IMR-90 (cell line): ENCODE measurements around the gene ROBO2. TPM values are rescaled to one million over a fixed set of nuclear protein-coding genes. Genes with fewer than 3 reads are reported as not detected.

Experiments
- ATAC-seq: fragments of 200-7000 bp; cut with Tn5 transposase; 2 replicates; pipeline ENCODE4 v1.9.1; 2020; ENCODE audit warnings: low read depth, mild to moderate bottlenecking, moderate library complexity
- BruUV-seq: library from RNA; stranded (reverse); fragments of 400-500 nt; replicated peaks from 2 replicates; lab custom pipeline; 2021; lab: Mats Ljungman, UMichigan
- CTCF ChIA-PET: fragments of 300-600 bp; formaldehyde crosslinking; extraction: SDS; loops from one replicate; lab custom pipeline; 2021; ENCODE audit warnings: antibody characterized with exemption; lab: Yijun Ruan, JAX
- POLR2A ChIA-PET: fragments of 300-600 bp; sonication (Branson Sonifier 250); formaldehyde crosslinking; loops from one replicate; lab custom pipeline; 2022; ENCODE audit warnings: antibody characterized with exemption; ENCODE audit not compliant: unreplicated experiment; lab: Charles Lee
- DNase-seq: peaks from one replicate; pipeline ENCODE4 v3.0.0; 2013
- H2AFZ ChIP-seq: replicated peaks from 2 replicates; pipeline ENCODE3; 2013; ENCODE audit warnings: low read length, mild to moderate bottlenecking; ENCODE audit not compliant: poor library complexity
- H2AK5ac ChIP-seq: 2 replicates; pipeline ENCODE4 v1.6.1; 2013; ENCODE audit warnings: low read depth, low read length, inconsistent platforms
- H2AK9ac ChIP-seq: replicated peaks from 2 replicates; pipeline ENCODE3; 2013; ENCODE audit warnings: mild to moderate bottlenecking, low read depth, low read length, moderate library complexity; ENCODE audit not compliant: poor library complexity
- H2BK120ac ChIP-seq: 2 replicates; pipeline ENCODE4 v1.6.1; 2013; ENCODE audit warnings: low read depth, low read length, inconsistent platforms
- H2BK15ac ChIP-seq: 3 replicates; pipeline ENCODE4 v1.6.1; 2013; ENCODE audit warnings: low read depth, low read length, inconsistent platforms
- H2BK20ac ChIP-seq: 2 replicates; pipeline ENCODE4 v1.6.1; 2013; ENCODE audit warnings: low read depth, mild to moderate bottlenecking, inconsistent platforms, low read length, moderate library complexity
- H2BK5ac ChIP-seq: 2 replicates; pipeline ENCODE4 v1.6.1; 2013; ENCODE audit warnings: mild to moderate bottlenecking, low read depth, low read length, inconsistent platforms; ENCODE audit not compliant: poor library complexity, severe bottlenecking
- H3K14ac ChIP-seq: replicated peaks from 2 replicates; pipeline ENCODE4 v1.6.1; 2013; ENCODE audit warnings: low read depth, low read length, inconsistent platforms
- H3K18ac ChIP-seq: 2 replicates; pipeline ENCODE4 v1.6.1; 2013; ENCODE audit warnings: low read depth, low read length, control low read depth
- H3K23ac ChIP-seq: 2 replicates; pipeline ENCODE4 v1.6.1; 2013; ENCODE audit warnings: low read depth, low read length, inconsistent platforms
- H3K27ac ChIP-seq: 2 replicates; pipeline ENCODE4 v1.5.1; 2013; ENCODE audit warnings: mild to moderate bottlenecking, control low read depth, low read length; ENCODE audit not compliant: insufficient read depth
- H3K27me3 ChIP-seq: 2 replicates; pipeline ENCODE4 v1.6.1; 2013; ENCODE audit warnings: low read length; ENCODE audit not compliant: control insufficient read depth, insufficient read depth
- H3K36me3 ChIP-seq: 2 replicates; pipeline ENCODE4 v1.6.1; 2013; ENCODE audit warnings: low read length, mixed read lengths; ENCODE audit not compliant: control insufficient read depth, insufficient read depth
- H3K4ac ChIP-seq: 2 replicates; pipeline ENCODE4 v1.6.1; 2013; ENCODE audit warnings: low read depth, low read length, inconsistent platforms
- H3K4me1 ChIP-seq: 2 replicates; pipeline ENCODE4 v1.6.1; 2013; ENCODE audit warnings: low read length, mixed read lengths; ENCODE audit not compliant: control insufficient read depth, insufficient read depth
- H3K4me2 ChIP-seq: 2 replicates; pipeline ENCODE4 v1.6.1; 2013; ENCODE audit warnings: low read depth, mild to moderate bottlenecking, control low read depth, low read length, moderate library complexity
- H3K4me3 ChIP-seq: 2 replicates; pipeline ENCODE4 v1.5.1; 2013; ENCODE audit warnings: low read depth, mild to moderate bottlenecking, control low read depth, low read length, moderate library complexity; ENCODE audit not compliant: insufficient read depth
- H3K56ac ChIP-seq: 2 replicates; pipeline ENCODE4 v1.6.1; 2013; ENCODE audit warnings: low read length, inconsistent platforms; ENCODE audit not compliant: insufficient read depth; ENCODE audit errors: extremely low read depth
- H3K79me1 ChIP-seq, 2 experiments: 2 replicates each; pipeline ENCODE4 v1.6.1; 2013; ENCODE audit warnings: low read length in 2 of 2, inconsistent platforms in 1 of 2, low read depth in 1 of 2
- H3K9ac ChIP-seq: 2 replicates; pipeline ENCODE4 v1.6.1; 2013; ENCODE audit warnings: low read depth, low read length, control low read depth
- H3K9me1 ChIP-seq: 2 replicates; pipeline ENCODE4 v1.6.1; 2013; ENCODE audit warnings: low read length, inconsistent platforms; ENCODE audit not compliant: insufficient read depth
- H3K9me3 ChIP-seq: 2 replicates; pipeline ENCODE4 v1.6.1; 2013; ENCODE audit warnings: low read length; ENCODE audit not compliant: control insufficient read depth, insufficient read depth
- H4K20me1 ChIP-seq: 2 replicates; pipeline ENCODE4 v1.6.1; 2013; ENCODE audit warnings: low read length, inconsistent platforms; ENCODE audit not compliant: insufficient read depth
- H4K5ac ChIP-seq: 2 replicates; pipeline ENCODE4 v1.6.1; 2013; ENCODE audit warnings: mild to moderate bottlenecking, low read depth, low read length, control low read depth
- H4K8ac ChIP-seq, 2 experiments: 2 replicates each; pipeline ENCODE4 v1.6.1; 2013; ENCODE audit warnings: low read depth in 2 of 2, low read length in 2 of 2, control low read depth in 1 of 2, inconsistent platforms in 1 of 2
- H4K91ac ChIP-seq: 2 replicates; pipeline ENCODE4 v1.6.1; 2013; ENCODE audit warnings: low read depth, low read length, inconsistent platforms; ENCODE audit not compliant: insufficient read depth
- NFE2L2 ChIP-seq: fragments of 150-350 bp; IDR thresholded peaks from 2 replicates; pipeline ENCODE4 v1.6.1; 2016; ENCODE audit warnings: low read depth, mild to moderate bottlenecking, low read length
- POLR2A ChIP-seq: IDR thresholded peaks from 2 replicates; pipeline ENCODE4 v1.6.1; 2012; ENCODE audit warnings: mild to moderate bottlenecking, low read depth, low read length
- RAD21 ChIP-seq: IDR thresholded peaks from 2 replicates; pipeline ENCODE4 v1.6.1; 2012; ENCODE audit warnings: low read length, improper control_type of control experiment
- RFX5 ChIP-seq: IDR thresholded peaks from 2 replicates; pipeline ENCODE4 v1.8.0; 2012; ENCODE audit warnings: low read depth, mild to moderate bottlenecking, low read length, moderate library complexity
- WGBS, 2 experiments: methylation state at CpG; one replicate each; pipeline versions ENCODE4 v1.1.5 to v1.1.7; 2013; ENCODE audit warnings: missing lambda C conversion rate in 2 of 2; ENCODE audit not compliant: insufficient read length in 1 of 2; ENCODE audit errors: extremely low coverage in 2 of 2; 5-methylcytosine and 5-hydroxymethylcytosine counted together
- dilution Hi-C: fragments of 300-500 bp; cut with HindIII; formaldehyde crosslinking; loops from one replicate; pipeline ENCODE4 v1.14.3; 2018; ENCODE audit warnings: low sequenced_read_pairs; ENCODE audit not compliant: unreplicated experiment
- in situ Hi-C: fragments of 300-500 bp; cut with MboI; formaldehyde crosslinking; loops from 3 replicates; pipeline ENCODE4 v1.14.3; 2019; ENCODE audit warnings: low sequenced_read_pairs, inconsistent platforms, mixed read lengths
- intact Hi-C: fragments of 100-400 bp; cut with micrococcal nuclease; formaldehyde crosslinking; loops from 2 replicates; pipeline ENCODE4 v1.10.0; 2022
- polyA plus RNA-seq, 3 experiments: library from polyadenylated mRNA; depleted of rRNA; stranded (reverse); fragments of >200 nt; gene quantifications; 2 replicates each; pipeline ENCODE4 v1.2.3, GENCODE V29; 2012; ENCODE audit warnings: low replicate concordance in 1 of 3
- total RNA-seq: library from RNA; depleted of rRNA; stranded (reverse); fragments of >200 nt; gene quantifications from 2 replicates; pipeline ENCODE4 v1.2.3, GENCODE V29; 2012
- TF ChIP-seq, protein P1 (sequence below): fragments of 150-350 bp; IDR thresholded peaks from 2 replicates; pipeline ENCODE4 v1.6.1; 2016; ENCODE audit warnings: low read depth, mild to moderate bottlenecking, low read length, moderate library complexity, borderline replicate concordance
- TF ChIP-seq, protein P2 (sequence below): conservative IDR thresholded peaks from 2 replicates; pipeline ENCODE4 v1.5.1; 2012; ENCODE audit warnings: mild to moderate bottlenecking, low read depth, low read length, improper control_type of control experiment

Gene ROBO2
- total and polyA plus RNA-seq, 2 of the 4 experiments (the other 2 are of a cell fraction): 9.3 to 14.5 TPM

DNA sequence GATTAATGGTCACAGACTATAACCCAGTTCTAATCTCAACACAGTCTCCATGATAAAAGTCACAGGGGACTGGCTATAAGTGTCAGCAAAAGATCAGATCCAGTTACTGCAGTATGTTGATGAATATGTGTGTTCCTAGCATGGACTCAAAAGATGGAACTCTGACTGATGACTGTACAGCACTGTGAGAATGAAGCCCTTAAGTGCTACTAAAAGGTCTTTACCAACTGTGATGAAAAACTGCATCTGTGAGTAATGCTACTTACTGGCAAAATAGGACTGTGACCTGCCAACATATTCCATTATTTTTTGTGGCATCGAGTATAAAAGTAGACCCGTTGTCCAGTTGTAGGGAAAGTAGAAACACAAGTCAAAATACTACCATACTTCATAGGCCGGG, 284.2 kb downstream of the ROBO2 start:
- ChIA-PET CTCF (interaction anchor here (0.9 kb wide), 1 partner anchor 13 kb away, joined by 4 read pairs; no protein-coding TSS in a partner anchor), POLR2A (no interaction called here)
- 0 out of 2 replicates have a peak, but pooled peaks cover 2% of the 10 kb centered on the region for H3K4me1 ChIP-seq
- no peak overlapping the region for H2AK9ac ChIP-seq
- H4K91ac ChIP-seq: no peak overlapping the region
- dilution Hi-C loops (no loop called here), in situ Hi-C loops (loop anchor here (10.0 to 25.0 kb wide), 2 partner anchors 289 to 1713 kb away; no protein-coding TSS in a partner anchor), intact Hi-C loops (loop anchor here (5.0 kb wide), 1 partner anchor 1507 kb away; no protein-coding TSS in a partner anchor)
- no peak overlapping the region for H2BK15ac ChIP-seq
- no peak for DNase-seq
- H4K20me1 ChIP-seq: no peaks in the 10 kb centered on the region
- no peak overlapping the region for H2AFZ ChIP-seq
- H4K5ac ChIP-seq: no peak overlapping the region
- WGBS, 2 experiments: no CpG with 5 or more reads among the region's 3 CpGs
- H3K36me3 ChIP-seq: no peaks in the 10 kb centered on the region
- ATAC-seq: no peak; the same call in 1 of the 2 replicates
- no TSS peak for BruUV-seq
- no peak overlapping the region for H2BK120ac ChIP-seq
- H3K27ac ChIP-seq: no peak overlapping the region
- H2AK5ac ChIP-seq: no peak overlapping the region
- H3K18ac ChIP-seq: no peak overlapping the region
- H3K23ac ChIP-seq: no peak overlapping the region
- no peak overlapping the region for H3K9ac ChIP-seq
- no peaks in the 10 kb centered on the region for H3K9me1 ChIP-seq
- no peaks in the 10 kb centered on the region for H3K79me1 ChIP-seq
- no peaks in the 10 kb centered on the region for H3K27me3 ChIP-seq
- no peak overlapping the region for H2BK5ac ChIP-seq
- no peak overlapping the region for H3K56ac ChIP-seq
- H2BK20ac ChIP-seq: no peak overlapping the region
- no peak overlapping the region for H3K14ac ChIP-seq
- no peak overlapping the region for H3K4me3 ChIP-seq
- TF ChIP-seq, protein P1, sequence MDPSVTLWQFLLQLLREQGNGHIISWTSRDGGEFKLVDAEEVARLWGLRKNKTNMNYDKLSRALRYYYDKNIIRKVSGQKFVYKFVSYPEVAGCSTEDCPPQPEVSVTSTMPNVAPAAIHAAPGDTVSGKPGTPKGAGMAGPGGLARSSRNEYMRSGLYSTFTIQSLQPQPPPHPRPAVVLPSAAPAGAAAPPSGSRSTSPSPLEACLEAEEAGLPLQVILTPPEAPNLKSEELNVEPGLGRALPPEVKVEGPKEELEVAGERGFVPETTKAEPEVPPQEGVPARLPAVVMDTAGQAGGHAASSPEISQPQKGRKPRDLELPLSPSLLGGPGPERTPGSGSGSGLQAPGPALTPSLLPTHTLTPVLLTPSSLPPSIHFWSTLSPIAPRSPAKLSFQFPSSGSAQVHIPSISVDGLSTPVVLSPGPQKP: no peak
- no peak for TF ChIP-seq NFE2L2
- TF ChIP-seq, protein P2, sequence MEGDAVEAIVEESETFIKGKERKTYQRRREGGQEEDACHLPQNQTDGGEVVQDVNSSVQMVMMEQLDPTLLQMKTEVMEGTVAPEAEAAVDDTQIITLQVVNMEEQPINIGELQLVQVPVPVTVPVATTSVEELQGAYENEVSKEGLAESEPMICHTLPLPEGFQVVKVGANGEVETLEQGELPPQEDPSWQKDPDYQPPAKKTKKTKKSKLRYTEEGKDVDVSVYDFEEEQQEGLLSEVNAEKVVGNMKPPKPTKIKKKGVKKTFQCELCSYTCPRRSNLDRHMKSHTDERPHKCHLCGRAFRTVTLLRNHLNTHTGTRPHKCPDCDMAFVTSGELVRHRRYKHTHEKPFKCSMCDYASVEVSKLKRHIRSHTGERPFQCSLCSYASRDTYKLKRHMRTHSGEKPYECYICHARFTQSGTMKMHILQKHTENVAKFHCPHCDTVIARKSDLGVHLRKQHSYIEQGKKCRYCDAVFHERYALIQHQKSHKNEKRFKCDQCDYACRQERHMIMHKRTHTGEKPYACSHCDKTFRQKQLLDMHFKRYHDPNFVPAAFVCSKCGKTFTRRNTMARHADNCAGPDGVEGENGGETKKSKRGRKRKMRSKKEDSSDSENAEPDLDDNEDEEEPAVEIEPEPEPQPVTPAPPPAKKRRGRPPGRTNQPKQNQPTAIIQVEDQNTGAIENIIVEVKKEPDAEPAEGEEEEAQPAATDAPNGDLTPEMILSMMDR: no peak
- no peak for TF ChIP-seq RAD21
- no peak for TF ChIP-seq POLR2A
- TF ChIP-seq RFX5: no peak
- H3K9me3 ChIP-seq: no peaks in the 10 kb centered on the region
- no peak overlapping the region for H3K4me2 ChIP-seq
- H3K4ac ChIP-seq: no peak overlapping the region
- no peak overlapping the region for H4K8ac ChIP-seq
